H1 (cell line): ENCODE results near the gene SRRM3. TPM values are rescaled to one million over a fixed set of nuclear protein-coding genes. Genes with fewer than 3 reads are reported as not detected.
A peak's percentile ranks its signal among the peaks of the same experiment; 100 is the strongest.
"Not testable (repeated sequence)": the region's sequence is repeated elsewhere in the genome, so short reads cannot be mapped to it uniquely, and the experiment has no call there.

Experiments used
- CTCF ChIA-PET: fragments of 300-600 bp; sonication (Branson Sonifier 250); formaldehyde crosslinking; loops from one replicate; lab custom pipeline; 2021; ENCODE audit not compliant: partially characterized antibody; lab: Charles Lee
- POLR2A ChIA-PET: fragments of 300-600 bp; sonication (Branson Sonifier 250); formaldehyde crosslinking; loops from one replicate; lab custom pipeline; 2021; ENCODE audit warnings: inconsistent platforms; ENCODE audit not compliant: partially characterized antibody; lab: Charles Lee
- DNase-seq, 2 experiments: peaks; one replicate each; pipeline versions ENCODE4 v3.0.0 to v3.0.0-alpha.2; 2010 to 2022; ENCODE audit warnings: low spot score in 2 of 2, low read depth in 1 of 2, mixed read lengths in 1 of 2
- FAIRE-seq: peaks from 2 replicates; lab custom pipeline; 2011; peaks lifted over from hg19 to GRCh38; lab: Jason Lieb, UNC
- H2AFZ ChIP-seq: 2 replicates; pipeline ENCODE4 v1.8.1; 2012; ENCODE audit warnings: low read length, inconsistent platforms
- H2AK5ac ChIP-seq: 2 replicates; pipeline ENCODE4 v1.6.1; 2013; ENCODE audit warnings: low read depth, low read length
- H2BK120ac ChIP-seq: replicated peaks from 2 replicates; pipeline ENCODE3; 2013; ENCODE audit warnings: low read depth, low read length, inconsistent platforms
- H2BK12ac ChIP-seq: 2 replicates; pipeline ENCODE4 v1.6.1; 2013; ENCODE audit warnings: low read depth, low read length
- H2BK15ac ChIP-seq: 2 replicates; pipeline ENCODE4 v1.6.1; 2013; ENCODE audit warnings: low read length
- H2BK20ac ChIP-seq: 2 replicates; pipeline ENCODE4 v1.6.1; 2013; ENCODE audit warnings: low read length
- H2BK5ac ChIP-seq: 2 replicates; pipeline ENCODE4 v1.6.1; 2013; ENCODE audit warnings: low read depth, low read length
- H3K14ac ChIP-seq: 2 replicates; pipeline ENCODE4 v1.6.1; 2013; ENCODE audit warnings: inconsistent platforms; ENCODE audit not compliant: insufficient read length
- H3K18ac ChIP-seq: 2 replicates; pipeline ENCODE4 v1.6.1; 2013; ENCODE audit warnings: low read length; ENCODE audit errors: extremely low read depth
- H3K23ac ChIP-seq: 2 replicates; pipeline ENCODE4 v1.6.1; 2013; ENCODE audit warnings: inconsistent platforms; ENCODE audit not compliant: insufficient read length
- H3K23me2 ChIP-seq: 2 replicates; pipeline ENCODE4 v1.6.1; 2013; ENCODE audit warnings: low read depth, low read length
- H3K27ac ChIP-seq: 2 replicates; pipeline ENCODE4 v1.6.1; 2011; ENCODE audit warnings: low read depth, low read length, inconsistent platforms
- H3K27me3 ChIP-seq, 4 experiments: replicated peaks in 1 of 4; 1 replicate in 1 of 4; 2 replicates in 3 of 4; pipeline versions ENCODE4 v1.6.1 to v1.8.1; 2011 to 2013; ENCODE audit warnings: low read length in 3 of 4, mild to moderate bottlenecking in 3 of 4, inconsistent platforms in 2 of 4, mixed read lengths in 2 of 4, moderate library complexity in 1 of 4; ENCODE audit not compliant: control insufficient read depth in 3 of 4, insufficient read depth in 3 of 4; ENCODE audit errors: extremely low read depth in 1 of 4
- H3K36me3 ChIP-seq, 4 experiments: 2 replicates each; pipeline versions ENCODE4 v1.6.1 to v1.8.1; 2011 to 2013; ENCODE audit warnings: mild to moderate bottlenecking in 4 of 4, low read length in 3 of 4, moderate library complexity in 2 of 4, control low read depth in 1 of 4, inconsistent platforms in 1 of 4; ENCODE audit not compliant: insufficient read depth in 4 of 4, control insufficient read depth in 2 of 4
- H3K4ac ChIP-seq: replicated peaks from 2 replicates; pipeline ENCODE3; 2013; ENCODE audit warnings: low read length, low read depth, mixed read lengths, inconsistent platforms; ENCODE audit not compliant: insufficient read length
- H3K4me1 ChIP-seq, 4 experiments: replicated peaks in 1 of 4; 1 replicate in 1 of 4; 2 replicates in 3 of 4; pipeline versions ENCODE4 v1.6.1 to v1.8.1; 2011 to 2013; ENCODE audit warnings: low read length in 3 of 4, inconsistent platforms in 2 of 4, mixed read lengths in 1 of 4; ENCODE audit not compliant: insufficient read depth in 4 of 4, control insufficient read depth in 3 of 4
- H3K4me2 ChIP-seq, 2 experiments: 2 replicates each; pipeline versions ENCODE4 v1.6.1 to v1.8.1; 2011 to 2013; ENCODE audit warnings: low read depth in 2 of 2, low read length in 2 of 2, control low read depth in 1 of 2, inconsistent platforms in 1 of 2, mild to moderate bottlenecking in 1 of 2; ENCODE audit not compliant: insufficient read depth in 1 of 2
- H3K4me3 ChIP-seq, 4 experiments: fragments of 200-600, 300-600 bp in 1 of 4; sonication (generic), shearing (Covaris generic), sonication (Bioruptor Twin) in 1 of 4; 2 replicates each; pipeline versions ENCODE4 v1.5.1 to v1.8.1; 2011 to 2016; ENCODE audit warnings: low read length in 4 of 4, low read depth in 3 of 4, control low read depth in 2 of 4, inconsistent platforms in 2 of 4, mild to moderate bottlenecking in 2 of 4, mixed read lengths in 1 of 4, moderate library complexity in 1 of 4; ENCODE audit not compliant: insufficient read depth in 2 of 4; ENCODE audit errors: extremely low read depth in 1 of 4
- H3K56ac ChIP-seq: replicated peaks from 2 replicates; pipeline ENCODE3; 2013; ENCODE audit warnings: low read depth, mild to moderate bottlenecking, mixed read lengths, low read length, inconsistent platforms; ENCODE audit not compliant: insufficient read length
- H3K79me1 ChIP-seq: 2 replicates; pipeline ENCODE4 v1.6.1; 2013; ENCODE audit warnings: low read depth, low read length, control low read depth
- H3K79me2 ChIP-seq, 2 experiments: 2 replicates each; pipeline versions ENCODE4 v1.6.1 to v1.8.1; 2012 to 2013; ENCODE audit warnings: low read length in 2 of 2, mild to moderate bottlenecking in 2 of 2, inconsistent platforms in 1 of 2; ENCODE audit not compliant: insufficient read depth in 2 of 2, control insufficient read depth in 1 of 2
- H3K9ac ChIP-seq, 4 experiments: replicated peaks in 1 of 4; 1 replicate in 1 of 4; 2 replicates in 3 of 4; pipeline versions ENCODE4 v1.6.1 to v1.8.1; 2011 to 2013; ENCODE audit warnings: low read depth in 3 of 4, low read length in 3 of 4, control low read depth in 2 of 4, mild to moderate bottlenecking in 2 of 4, moderate library complexity in 2 of 4, inconsistent platforms in 1 of 4; ENCODE audit errors: extremely low read depth in 1 of 4
- H3K9me3 ChIP-seq, 2 experiments: 2 replicates each; pipeline versions ENCODE4 v1.6.1 to v1.8.1; 2012 to 2013; ENCODE audit warnings: mild to moderate bottlenecking in 2 of 2, moderate library complexity in 2 of 2, control low read depth in 1 of 2, inconsistent platforms in 1 of 2, low read depth in 1 of 2, low read length in 1 of 2, mixed read lengths in 1 of 2; ENCODE audit not compliant: insufficient read depth in 2 of 2
- H4K20me1 ChIP-seq, 2 experiments: replicated peaks in 1 of 2; 2 replicates each; pipeline versions ENCODE3 to v1.8.1; 2011 to 2013; ENCODE audit warnings: inconsistent platforms in 2 of 2, low read length in 2 of 2, mild to moderate bottlenecking in 1 of 2; ENCODE audit not compliant: insufficient read depth in 2 of 2, control insufficient read depth in 1 of 2
- H4K5ac ChIP-seq: 2 replicates; pipeline ENCODE4 v1.6.1; 2013; ENCODE audit warnings: low read length, low read depth, mixed read lengths, inconsistent platforms; ENCODE audit not compliant: insufficient read length
- H4K8ac ChIP-seq: 2 replicates; pipeline ENCODE4 v1.8.0; 2013; ENCODE audit warnings: mild to moderate bottlenecking, moderate library complexity, low read length, inconsistent platforms; ENCODE audit not compliant: insufficient read depth; ENCODE audit errors: extremely low read depth
- H4K91ac ChIP-seq: replicated peaks from 2 replicates; pipeline ENCODE3; 2013; ENCODE audit warnings: low read length, mixed read lengths, inconsistent platforms; ENCODE audit not compliant: insufficient read length
- WGBS, 2 experiments: shearing (Covaris generic) in 1 of 2; methylation state at CpG; one replicate each; pipeline versions ENCODE4 v1.1.6 to v1.1.7; 2013 to 2015; ENCODE audit warnings: low lambda C conversion rate in 2 of 2, mixed read lengths in 2 of 2, inconsistent platforms in 1 of 2, low coverage in 1 of 2, missing lambda C conversion rate in 1 of 2; ENCODE audit not compliant: insufficient replicate concordance in 2 of 2, insufficient coverage in 1 of 2, insufficient read length in 1 of 2; ENCODE audit errors: extremely low coverage in 1 of 2, missing lambda C conversion rate in 1 of 2; 5-methylcytosine and 5-hydroxymethylcytosine counted together
- polyA plus RNA-seq, 7 experiments: library from polyadenylated mRNA; depleted of rRNA in 3 of 7; stranded (reverse) in 5 of 7; unstranded in 2 of 7; fragments of >200 nt in 5 of 7; fragments of 200-250 nt in 2 of 7; gene quantifications; 1 replicate in 5 of 7; 2 replicates in 1 of 7; 4 replicates in 1 of 7; pipeline versions ENCODE4 v1.2.1 to v1.2.3, GENCODE V29; 2011 to 2013; ENCODE audit warnings: missing spikeins in 2 of 7, mixed read lengths in 2 of 7
- total RNA-seq: library from RNA; stranded (reverse); fragmentation: NEBNext Ultra II Directional; extraction: Animal tissue kit (Norgen Biotek cat#: 25700); gene quantifications from 2 replicates; pipeline ENCODE4 v1.2.1, GENCODE V29; 2021

SRRM3 gene
- total and polyA plus RNA-seq, 2 of the 8 experiments (the other 6 are each of a cell fraction or from before 2014, with no cell fraction given): 10.4 to 17.4 TPM

- H2BK15ac ChIP-seq, H3K4ac ChIP-seq, H4K5ac ChIP-seq, H4K91ac ChIP-seq, H3K23ac ChIP-seq, H3K27me3 ChIP-seq, H3K18ac ChIP-seq, H3K36me3 ChIP-seq, H3K9ac ChIP-seq, H3K9me3 ChIP-seq, H3K27ac ChIP-seq, H3K14ac ChIP-seq, H3K4me3 ChIP-seq, H4K8ac ChIP-seq, H3K79me2 ChIP-seq, H2AK5ac ChIP-seq, POLR2A ChIA-PET, H2AFZ ChIP-seq, H4K20me1 ChIP-seq, CTCF ChIA-PET, H2BK12ac ChIP-seq, H2BK20ac ChIP-seq, H2BK120ac ChIP-seq, H2BK5ac ChIP-seq, FAIRE-seq, H3K23me2 ChIP-seq, H3K79me1 ChIP-seq, H3K4me1 ChIP-seq, H3K56ac ChIP-seq, H3K4me2 ChIP-seq: not testable (repeated sequence)
- WGBS, 2 experiments: 92% methylated on average over 10 of the region's 10 CpGs; no CpG with 5 or more reads in 1 of the 2 experiments
- peak in 1 of 2 experiments; percentile 17 for DNase-seq
These were observed 43.3 kb upstream of the SRRM3 start for GRCh38 chr7:76158416-76158815.
